HPDE6-E6E7 (cell line): ENCODE data around the gene VGLL3.
"Not testable (repeated sequence)": the region's sequence is repeated elsewhere in the genome, so short reads cannot be mapped to it uniquely, and the experiment has no call there.

Experiments
- DNase-seq: peaks from one replicate; pipeline ENCODE4 v3.0.0; 2011; ENCODE audit warnings: missing footprints; ENCODE audit errors: extremely low spot score

Gene VGLL3

DNA sequence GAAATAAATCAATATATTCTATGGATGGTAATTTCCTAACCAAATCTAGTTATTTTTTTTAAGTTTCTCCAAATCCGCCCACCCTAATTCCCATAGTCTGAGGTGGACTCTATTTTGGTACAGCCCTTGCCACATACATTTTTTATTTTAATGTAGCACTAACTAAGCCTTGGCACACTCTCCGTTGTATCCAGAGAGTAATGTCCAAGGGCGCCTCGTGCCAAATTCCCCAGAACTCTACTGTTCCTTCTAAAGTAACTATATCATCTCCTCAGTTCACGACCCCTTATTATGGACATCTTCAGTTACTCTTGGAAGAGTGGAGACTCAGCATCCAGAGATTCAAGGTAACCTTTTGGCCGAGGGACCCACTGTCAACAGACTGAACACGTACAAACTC, 1.3 kb downstream of the VGLL3 start:
- DNase-seq = no peak

DNA sequence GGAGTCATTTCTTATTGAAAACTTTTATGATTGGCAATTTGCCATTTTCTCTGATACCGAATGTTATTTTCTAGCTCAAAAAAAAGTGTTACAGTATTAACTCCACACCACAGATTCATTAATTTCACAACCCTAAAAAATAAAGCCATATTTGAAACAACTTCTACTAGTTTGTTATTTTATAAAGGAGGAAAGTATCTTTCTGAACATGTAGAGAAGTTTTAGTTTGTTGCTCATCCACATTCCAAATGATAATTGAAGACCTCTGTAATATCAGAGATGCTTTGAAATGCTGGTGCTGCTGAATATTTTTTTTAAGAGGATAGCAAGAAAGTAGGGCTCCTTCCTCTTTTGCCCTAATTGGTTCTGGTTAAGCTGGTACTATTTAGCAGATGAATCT, 1.9 kb downstream of the VGLL3 start:
- no peak for DNase-seq

DNA sequence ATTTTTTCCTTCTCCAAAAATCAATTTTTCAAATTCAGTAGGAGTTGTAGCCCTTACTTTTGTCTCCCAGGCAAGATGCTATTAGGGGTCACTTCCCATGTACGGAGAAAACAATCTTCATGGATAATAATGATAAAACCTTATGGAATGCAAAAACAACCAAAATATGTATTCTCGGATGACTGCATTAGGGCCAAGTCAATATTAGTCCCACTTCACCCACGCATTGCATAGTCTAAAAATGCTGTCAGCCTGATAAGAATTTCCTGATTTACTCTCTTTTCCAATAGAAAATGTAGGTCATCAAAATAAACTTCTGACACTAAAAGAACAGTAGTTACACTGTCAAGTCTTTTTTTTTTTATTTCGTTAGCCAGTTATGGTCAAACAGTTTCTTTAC, 2.7 kb downstream of the VGLL3 start:
- DNase-seq = no peak

DNA sequence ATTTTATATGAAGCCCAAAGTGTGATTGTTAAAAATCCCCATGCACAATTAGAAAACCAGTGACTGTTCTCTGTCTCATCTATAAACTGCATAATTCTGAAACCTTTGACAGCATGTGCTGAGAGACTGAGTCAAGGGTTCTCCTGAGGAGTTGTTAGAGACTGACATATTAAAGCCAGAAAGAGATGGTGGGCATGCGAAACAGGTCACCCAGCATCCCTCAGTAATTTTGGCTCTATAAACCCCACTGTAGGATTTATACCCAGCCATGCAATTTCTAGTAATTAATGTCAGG, 3.6 kb downstream of the VGLL3 start:
- no peak for DNase-seq

DNA sequence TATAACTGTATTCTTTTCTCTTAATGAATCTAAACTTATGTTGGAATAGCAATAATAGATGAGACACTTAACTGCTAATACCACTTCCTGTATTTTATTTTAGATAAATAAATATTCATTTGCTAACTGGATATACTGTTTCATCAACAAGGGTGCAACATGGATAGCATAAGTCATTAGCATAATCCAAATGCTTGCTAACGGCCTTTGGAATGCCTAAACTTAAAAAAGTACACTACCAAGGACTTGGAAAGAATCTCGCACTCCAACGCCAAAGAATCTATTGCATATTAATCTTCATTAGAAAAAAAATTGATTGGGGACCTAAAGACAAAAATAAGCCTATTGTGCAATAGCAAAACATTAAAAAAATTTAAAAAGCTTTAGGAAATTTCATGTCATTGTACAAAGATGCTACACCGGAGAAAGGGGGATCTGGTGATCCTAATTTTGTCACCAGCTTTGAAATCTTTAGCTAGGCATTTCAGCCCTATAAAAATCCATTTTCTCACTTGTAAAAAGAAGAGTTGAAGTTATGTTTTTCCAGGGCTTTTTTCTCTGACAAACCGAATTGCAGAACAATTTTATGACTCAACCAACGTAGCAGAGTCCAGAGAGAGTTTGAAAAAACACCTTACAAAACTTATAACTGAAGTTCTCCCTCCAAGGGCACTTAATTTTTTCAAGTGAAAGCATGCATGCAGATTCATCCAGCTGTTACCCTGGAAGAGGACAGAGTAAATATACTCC, 4.1 kb downstream of the VGLL3 start:
- no peak for DNase-seq

DNA sequence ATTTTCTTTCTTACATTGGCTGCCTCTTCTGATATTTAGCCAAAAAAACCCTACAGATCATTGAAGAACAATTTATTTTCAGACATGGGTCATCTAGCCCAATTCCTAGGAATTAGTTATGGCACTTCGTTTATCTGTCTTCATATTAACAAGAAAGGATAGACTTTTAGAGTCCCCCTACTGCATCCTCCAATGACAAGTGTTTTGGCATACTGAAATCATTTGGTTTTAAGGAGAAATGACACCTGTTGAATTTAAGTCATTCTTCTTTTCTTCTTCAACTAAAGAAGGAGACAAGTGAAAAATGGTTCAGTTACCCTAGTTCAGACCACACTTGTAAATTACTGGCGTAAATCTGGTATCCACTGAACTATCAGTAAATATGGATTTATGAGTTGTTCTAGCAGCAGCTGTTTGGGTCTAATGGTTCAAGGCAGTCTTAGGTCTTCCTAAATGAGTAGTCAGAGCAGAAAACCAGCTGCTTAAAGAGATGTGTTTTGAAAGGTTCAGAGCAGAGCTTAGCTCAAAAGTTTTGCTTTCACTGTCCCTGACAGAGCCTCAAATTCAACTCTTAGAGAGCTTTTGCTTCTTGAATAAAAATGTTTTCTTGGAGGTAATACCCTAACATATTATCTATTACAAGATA, 5.6 kb downstream of the VGLL3 start:
- DNase-seq = no peak

DNA sequence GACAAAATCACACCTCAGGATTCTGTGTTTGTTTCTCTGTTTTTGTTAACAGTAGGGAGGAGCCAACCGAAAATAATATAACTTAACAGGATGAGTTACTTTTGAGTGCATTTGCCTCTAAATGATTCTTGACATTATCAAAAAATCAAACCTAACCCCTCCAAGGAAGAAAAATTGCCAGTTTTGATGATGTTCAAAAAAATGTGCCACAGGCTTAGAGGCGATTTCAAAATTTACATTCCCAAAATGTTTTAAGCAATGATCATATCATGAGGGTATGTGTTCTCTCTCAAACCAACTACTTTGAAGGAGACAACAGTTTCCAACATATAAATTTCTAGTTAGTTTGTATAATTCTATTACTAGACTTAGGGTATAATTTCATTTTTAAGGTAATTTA, 6.7 kb downstream of the VGLL3 start:
- DNase-seq = no peak

DNA sequence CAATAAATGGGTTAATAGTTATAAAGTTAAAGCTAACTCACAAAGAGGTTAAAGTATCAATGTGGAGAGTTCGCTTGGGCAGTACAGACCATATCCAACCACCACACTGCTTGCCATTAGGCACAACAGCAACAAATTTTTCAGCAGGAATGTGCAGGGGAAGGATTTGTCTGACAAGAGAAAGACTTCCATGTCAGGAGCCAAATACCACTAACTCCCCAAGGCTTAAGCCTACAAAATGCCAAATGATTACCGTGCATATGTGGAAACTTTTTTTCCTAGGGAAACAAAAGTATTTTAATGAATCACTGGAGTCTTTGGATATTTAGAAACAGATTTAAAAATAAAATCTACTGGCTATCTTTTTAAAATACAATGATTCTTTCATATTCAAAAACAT, 8.1 kb downstream of the VGLL3 start:
- DNase-seq = no peak

DNA sequence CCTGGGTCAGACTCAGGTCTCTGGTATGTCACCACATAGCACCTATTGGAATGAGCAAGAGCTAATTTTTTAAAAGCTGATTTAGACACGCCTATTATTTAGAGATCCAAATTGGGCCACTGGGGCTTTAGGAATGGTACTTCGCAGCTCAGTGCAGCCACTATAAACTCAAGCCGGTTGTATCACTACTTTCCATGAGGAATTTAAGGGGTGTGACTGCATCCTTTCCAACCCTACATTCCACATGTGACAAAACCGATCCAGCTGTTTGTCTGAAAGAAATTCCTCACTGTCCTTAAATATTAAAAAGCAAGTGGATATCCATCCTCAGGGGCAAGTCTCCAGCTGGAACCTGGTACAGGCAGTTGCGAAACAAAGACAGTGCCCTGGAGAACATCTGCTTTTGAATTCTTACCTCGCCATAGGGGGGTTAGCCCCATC, 12.8 kb downstream of the VGLL3 start:
- no peak for DNase-seq

DNA sequence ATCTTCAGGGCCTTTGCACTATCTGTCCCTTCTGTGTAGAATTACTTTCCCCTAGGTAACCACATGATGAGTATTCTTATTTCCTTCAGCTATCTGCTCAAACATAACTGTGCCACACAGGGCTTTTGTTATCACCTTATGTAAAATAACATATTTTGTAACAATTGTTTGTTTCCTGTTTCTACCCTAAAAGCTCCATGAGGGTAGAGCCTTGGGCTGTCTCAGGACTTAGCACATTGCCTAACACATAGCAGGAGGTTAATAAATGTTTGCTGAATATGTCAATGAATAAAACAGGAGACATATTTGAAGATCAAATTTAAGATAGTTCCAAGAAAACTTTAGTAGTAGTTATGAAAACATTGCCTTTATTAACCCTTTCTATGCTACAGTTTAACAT, 14.7 kb downstream of the VGLL3 start:
- no peak for DNase-seq

DNA sequence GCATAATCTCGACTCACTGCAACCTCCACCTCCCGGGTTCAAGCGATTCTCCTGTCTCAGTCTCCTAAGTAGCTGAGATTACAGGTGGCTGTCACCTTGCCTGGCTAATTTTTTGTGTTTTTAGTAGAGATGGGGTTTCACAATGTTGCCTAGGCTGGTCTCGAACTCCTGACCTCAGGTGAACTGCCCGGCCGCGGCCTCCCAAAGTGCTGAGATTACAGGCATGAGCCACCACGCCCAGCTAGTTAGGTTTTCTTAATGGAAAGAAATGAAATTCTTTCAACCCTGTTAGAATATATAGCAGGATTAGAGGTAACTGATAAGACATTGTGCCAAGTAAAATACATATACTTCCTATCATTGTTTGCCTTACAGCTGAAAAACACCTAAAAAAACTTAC, 16.8 kb downstream of the VGLL3 start:
- not testable (repeated sequence) for DNase-seq

DNA sequence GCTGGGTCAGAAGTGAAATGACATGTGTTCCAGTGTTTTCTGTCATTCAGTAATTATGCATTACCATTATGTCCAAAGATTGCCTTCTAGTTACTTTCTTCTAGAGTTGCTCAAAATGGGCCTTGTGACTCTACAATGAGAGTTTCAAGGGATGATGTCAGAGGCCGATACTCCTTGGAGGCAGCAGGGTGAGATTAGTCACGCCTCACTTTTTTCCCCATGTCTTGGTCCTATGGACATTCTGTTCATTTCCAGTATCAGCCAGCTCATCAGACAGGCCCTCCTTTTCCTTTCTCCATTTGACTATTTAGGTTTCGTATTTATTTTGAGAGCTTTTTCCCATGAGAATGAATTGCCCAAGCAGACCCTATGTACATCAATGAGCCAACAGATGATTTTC, 17.5 kb downstream of the VGLL3 start:
- DNase-seq = peak; percentile 68

DNA sequence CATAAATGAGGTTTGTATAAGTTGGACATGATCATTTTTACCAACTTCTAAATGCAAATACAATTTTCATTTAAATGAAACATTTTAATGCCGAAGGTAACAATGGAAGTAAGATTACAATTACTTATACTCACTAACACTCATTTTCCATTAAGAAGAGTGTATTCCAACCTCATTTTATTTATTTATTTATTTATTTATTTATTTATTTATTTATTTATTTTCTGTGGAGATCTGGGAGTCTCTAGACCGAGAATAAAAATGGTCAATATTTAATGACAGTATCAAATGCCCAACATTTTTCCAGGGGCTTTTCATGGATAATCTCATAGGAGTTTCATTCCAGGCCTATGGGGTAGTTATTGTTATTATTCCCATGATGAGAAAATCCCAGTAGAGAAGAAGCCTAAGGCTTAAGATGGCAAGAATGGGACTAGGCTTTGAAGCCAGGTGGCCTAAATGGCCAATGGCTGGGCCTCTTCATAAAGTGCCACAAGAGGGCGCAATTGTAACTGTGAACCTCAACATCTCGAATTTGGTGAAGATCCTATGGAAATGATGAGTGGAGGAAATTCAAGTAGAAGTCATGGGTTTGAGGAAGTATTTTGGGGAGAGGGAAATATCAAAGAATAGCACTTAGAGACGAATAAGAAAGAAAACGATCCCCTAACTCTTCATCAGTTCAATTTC, 21.3 kb downstream of the VGLL3 start:
- peak; percentile 32 for DNase-seq

DNA sequence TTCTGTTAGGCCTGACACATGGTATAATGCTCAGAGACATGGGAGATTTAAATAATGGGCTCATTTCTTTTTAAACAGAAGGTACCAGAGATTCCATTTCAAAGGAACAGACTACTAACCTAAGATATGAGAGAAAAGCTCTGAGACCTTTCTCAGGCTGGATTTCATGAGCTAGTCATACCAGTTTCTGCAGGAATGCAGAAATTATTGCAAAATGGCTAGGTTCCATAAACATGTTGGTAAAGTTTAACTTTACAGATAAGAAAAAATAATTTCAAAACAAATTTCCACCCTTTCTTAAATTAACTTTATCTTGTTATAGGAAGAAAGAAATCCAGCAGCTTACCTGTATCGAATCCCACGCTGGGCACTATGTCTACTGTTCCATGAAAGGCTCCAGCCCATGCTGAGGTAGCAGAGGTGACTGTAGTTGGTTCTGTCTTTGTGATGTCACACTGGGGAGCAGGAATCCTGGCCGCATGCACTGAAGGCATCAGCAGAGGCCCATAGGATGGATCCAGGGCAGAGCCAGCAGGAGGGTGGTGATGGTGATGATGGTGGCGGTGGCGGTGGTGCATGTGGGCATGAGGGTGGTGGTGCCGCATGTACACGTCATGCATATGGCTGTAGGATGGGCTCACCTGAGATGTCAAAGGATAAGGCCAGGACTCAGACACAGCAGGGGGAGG, 22.6 kb downstream of the VGLL3 start:
- no peak for DNase-seq

DNA sequence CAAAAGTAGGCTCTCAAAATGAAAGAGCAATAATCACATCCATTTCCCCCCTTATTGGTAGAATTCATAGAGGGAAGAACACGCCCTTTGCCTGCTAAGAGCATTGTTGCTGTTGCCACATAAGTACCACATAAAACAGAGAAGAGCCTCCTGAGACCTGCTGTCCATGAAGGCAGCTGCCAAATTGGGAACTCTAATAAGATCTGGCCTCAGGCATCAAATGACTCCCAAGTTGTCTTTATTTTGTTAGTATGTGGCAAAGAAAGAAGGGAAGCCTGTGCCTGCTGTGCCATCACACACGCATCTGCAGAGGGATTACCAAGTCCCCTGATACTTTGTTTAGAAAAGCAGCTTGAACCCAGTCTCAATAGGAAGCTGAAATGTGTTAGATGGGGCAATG, 23.9 kb downstream of the VGLL3 start:
- DNase-seq = no peak

DNA sequence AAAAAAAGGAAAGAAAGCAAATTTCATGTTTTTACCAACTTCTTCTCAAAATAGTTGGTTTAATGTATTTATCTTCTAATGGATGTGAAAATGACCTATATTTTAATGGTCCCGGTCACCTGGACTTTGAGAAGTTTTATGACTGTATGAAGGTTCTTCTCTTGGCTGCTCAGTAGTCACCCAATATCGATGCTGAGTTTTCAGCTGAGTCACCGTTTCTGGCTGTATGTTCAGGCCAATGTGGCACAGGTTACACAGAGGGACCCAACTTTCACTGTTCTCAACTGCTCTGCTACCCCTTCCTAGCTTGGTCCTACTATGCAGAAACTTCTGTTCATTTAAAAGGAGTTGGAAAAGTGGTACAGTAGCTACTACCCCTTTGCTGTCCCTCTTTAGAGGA, 25.8 kb downstream of the VGLL3 start:
- DNase-seq = no peak

DNA sequence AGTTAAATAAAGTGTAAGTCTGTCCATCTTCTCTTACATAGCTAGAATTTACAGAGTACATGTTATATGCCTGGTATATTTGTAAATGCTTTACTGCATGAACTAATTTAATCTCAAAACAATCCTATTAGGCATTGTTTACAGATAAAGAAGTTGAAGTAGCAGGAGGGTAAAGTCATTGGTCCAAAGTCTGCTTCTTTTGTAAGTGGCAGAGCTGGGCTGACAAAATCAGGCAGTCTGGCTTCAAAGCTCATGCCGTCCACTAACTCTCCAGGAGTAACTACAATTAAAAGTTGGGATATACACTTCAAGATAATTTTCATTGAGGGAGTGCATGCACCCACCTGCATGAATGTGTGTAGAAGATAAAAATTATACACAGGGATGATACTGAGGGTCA, 27.3 kb downstream of the VGLL3 start:
- DNase-seq = no peak

DNA sequence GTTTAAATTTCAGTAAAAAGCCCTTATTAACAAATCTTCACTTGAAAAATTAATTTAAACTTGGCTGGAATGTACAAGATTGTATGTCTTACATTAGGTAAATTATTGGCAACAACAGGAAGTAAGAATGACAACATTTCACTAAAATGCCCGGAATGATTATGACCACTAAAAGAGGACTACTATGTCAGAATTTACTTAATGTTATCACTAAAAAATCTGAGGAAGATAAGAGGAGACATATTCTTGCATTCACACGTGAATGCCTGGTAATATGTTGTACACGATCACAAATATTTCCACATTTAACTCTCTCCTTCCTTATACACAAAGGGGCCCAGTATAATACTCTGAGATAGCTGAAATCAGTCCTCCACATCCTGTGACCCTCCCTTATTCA, 29.7 kb downstream of the VGLL3 start:
- DNase-seq = no peak

DNA sequence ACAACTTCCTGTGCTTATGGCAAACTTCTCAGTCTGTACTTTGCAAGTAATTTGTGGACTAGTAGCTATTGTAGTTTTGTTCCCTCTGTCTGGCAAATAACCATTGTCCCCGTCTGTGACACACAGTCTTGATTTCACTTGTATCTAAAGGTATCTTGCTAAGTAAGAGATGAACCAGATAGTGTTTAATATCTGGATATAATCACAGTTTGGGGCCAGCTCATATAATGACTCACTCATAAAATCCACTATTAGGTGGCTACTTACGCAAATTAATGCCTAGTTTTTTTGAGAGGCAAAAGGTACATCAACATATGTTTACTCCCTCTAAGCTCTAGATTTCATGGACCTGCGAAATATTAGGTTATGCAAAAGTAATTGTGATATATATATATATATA, 30.4 kb downstream of the VGLL3 start:
- no peak for DNase-seq

DNA sequence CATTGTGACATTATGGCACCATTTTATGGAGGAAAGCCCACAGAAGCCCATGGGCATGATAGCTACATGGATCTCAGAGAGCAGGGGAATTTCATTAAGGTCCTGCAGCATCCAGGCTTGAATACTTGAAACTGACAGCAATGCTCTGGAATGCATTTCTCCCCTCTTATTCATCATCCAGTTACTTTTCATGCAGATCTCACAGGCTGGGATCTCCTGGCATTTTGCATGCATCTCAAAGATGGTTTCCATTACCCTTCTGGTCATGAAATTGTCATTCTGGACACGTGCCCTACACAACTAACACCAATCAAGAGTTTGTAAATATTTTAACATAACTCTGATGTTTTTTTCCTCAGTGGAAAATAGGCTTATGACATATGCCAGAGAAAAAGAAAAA, 32.4 kb downstream of the VGLL3 start:
- DNase-seq = no peak

DNA sequence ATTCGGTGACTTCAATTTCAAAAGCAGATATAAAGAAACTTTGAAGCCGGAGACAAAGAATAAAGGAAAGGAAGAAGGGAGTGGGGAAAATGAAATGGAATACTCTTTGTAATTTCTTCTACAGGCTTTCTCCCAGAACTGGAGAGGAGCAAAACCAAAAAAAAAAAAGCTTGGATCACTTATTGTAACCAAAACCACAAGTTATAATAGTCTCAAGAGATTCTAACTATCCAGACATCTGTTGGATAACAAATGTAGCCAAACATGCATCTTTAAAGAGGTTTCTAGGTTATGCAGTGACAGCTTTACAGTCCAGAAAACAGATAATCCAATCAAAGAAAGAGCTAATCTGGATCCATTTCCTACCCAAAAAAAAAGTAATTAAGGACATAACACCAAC, 36.2 kb downstream of the VGLL3 start:
- no peak for DNase-seq

DNA sequence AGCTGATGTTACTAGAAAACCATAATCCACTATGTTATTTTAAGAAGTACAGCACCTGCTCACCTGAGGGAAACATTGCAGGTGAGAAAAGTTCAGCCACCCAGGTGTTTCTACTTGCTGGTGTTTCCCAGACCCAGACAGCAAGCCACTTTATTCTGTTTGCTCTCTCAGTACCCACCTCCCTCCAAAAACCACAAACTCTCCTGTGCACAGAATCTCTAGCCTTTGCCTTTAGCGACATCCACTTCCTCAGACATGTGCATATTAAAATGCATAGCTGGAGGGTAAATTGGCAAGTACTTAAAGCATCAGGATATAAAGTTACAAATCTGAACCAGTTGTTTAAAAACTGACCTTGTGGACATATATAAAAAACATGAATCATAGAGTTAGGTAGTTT, 36.7 kb downstream of the VGLL3 start:
- no peak for DNase-seq

DNA sequence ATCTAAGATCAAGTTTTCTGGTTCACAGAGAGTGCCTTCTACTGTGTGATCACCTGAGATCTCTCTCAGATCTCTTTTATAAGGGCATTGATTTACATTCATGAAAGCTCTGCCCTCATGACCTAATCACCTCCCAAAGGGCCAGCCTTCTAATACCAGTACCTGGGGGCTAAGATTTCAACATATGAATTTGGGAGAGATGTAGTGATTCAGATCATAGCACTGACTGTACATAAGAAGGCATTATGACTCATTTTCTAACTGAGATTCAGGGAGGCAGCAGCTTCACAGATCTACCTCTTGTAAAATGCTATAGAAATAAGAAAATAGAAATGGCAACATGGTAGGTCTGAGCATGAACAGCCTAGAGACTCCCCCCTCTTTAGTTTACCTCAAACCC, 39.6 kb downstream of the VGLL3 start:
- DNase-seq = peak; percentile 11
